Mesenteric fat pad (tissue), 1 donor: ENCODE measurements around the gene SNX32. TPM values are rescaled to one million over a fixed set of nuclear protein-coding genes. Genes with fewer than 3 reads are reported as not detected.
"Not testable (repeated sequence)": the region's sequence is repeated elsewhere in the genome, so short reads cannot be mapped to it uniquely, and the experiment has no call there.

Experiments
- DNase-seq: peaks from one replicate; pipeline ENCODE4 v3.0.0-alpha.2; 2020; ENCODE audit warnings: low spot score
- total RNA-seq: library from RNA; stranded (reverse); fragmentation: NEBNext Ultra II Directional; extraction: Animal tissue kit (Norgen Biotek cat#: 25700); gene quantifications from one replicate; pipeline ENCODE4 v1.2.1, GENCODE V29; 2021
- donor health status: DM: yes; HTN: yes; CAD: no.

The SNX32 gene
- total RNA-seq, 1 donor from 2014 or later: not detected

DNA sequence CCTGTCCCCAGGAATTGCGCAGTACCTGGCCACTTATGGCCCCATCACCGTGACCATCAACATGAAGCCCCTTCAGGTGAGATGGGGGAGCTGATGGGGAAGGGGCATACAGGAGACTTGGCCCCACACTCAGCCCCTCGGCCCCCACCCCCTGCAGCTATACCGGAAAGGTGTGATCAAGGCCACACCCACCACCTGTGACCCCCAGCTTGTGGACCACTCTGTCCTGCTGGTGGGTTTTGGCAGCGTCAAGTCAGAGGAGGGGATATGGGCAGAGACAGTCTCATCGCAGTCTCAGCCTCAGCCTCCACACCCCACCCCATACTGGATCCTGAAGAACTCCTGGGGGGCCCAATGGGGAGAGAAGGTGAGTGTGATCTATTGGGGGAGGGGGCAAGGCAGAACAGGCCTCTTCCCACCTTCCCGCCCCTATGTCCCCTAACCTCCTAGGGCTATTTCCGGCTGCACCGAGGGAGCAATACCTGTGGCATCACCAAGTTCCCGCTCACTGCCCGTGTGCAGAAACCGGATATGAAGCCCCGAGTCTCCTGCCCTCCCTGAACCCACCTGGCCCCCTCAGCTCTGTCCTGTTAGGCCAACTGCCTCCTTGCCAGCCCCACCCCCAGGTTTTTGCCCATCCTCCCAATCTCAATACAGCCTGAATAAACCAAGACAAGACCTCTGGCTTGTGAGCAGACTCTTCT is 49.4 kb downstream of the SNX32 start:
- DNase-seq: no peak

DNA sequence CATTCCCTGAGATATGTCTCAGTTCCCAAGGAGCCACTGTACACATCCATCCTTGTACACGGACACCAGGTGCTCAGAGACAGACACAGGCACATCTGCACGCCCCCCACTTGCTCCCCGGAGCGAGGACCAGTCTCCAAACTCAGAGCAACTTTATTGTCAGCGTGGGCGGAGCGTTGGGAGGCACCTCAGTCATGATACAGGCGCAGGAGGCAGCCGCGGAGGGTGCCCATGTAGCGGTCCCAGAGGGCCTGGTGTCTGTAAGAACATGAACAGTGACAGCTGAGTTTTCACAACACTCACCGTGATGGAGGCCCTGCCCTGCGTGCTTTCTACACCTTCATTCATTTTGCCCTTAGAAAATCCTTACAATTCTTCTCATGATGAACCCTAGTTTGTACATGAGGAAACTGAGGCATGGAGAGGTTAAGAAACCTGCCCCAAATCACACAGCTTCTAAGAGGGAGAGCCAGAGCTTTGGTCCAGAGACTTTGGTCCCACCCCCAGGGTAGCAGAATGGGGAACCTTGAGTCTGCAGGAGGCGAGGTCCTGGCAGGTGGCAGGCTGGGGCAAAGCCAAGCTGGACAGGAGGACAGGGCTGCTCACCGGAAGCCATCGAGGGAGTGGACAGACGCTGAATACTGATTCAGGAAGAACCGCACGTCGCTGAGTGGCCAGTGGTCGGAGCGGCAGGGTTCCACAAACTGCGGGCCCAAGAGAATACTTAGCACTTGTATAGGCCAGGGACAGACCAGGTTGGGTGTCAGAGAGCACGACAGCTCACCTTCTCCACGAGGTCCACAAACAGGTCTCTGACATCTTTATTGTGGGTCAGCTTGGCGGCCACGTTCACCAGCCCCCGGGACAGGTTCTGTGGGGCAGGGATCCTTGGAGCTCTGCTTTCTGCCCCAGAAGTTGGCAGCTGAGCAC is 50.3 kb downstream of the SNX32 start:
- DNase-seq: no peak

DNA sequence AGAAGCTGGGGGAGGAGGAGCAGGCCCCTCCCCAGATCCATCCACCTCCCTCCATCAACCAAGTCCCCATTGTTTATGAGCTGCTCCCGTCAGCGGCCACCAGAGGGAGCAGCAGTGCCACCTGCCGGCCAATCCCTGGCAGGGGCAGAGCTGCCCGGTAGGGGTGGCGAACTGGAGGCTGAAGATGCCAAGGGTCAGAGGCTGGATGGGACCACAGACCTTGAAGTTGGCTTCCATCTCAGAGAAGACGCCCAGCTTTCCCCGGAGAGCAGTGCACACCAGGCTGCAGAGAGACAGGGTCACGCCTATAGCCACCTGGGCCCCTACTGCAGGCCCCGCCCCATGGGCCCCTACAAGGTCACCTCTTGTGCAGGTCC is 50.9 kb downstream of the SNX32 start:
- DNase-seq: no peak

DNA sequence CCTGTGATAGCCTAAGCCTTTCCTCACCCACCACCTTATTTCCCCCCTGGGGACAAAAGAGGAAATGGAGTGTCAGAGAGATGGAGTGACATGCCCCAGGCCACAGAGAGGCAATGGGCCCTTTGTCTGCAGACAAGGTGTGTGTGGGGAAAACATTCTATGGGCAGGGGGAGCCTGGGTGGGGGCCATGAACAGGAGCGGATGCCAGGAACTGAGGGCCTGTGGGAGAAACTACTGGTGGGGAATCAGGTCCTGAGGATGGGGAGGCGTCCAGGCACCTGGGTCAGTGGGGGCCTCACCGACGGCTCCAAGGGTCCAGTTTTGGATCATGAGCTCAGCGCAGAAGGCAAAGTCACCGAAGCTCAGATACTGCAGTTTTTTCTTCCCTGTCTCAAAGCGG is 51.5 kb downstream of the SNX32 start:
- DNase-seq: no peak

DNA sequence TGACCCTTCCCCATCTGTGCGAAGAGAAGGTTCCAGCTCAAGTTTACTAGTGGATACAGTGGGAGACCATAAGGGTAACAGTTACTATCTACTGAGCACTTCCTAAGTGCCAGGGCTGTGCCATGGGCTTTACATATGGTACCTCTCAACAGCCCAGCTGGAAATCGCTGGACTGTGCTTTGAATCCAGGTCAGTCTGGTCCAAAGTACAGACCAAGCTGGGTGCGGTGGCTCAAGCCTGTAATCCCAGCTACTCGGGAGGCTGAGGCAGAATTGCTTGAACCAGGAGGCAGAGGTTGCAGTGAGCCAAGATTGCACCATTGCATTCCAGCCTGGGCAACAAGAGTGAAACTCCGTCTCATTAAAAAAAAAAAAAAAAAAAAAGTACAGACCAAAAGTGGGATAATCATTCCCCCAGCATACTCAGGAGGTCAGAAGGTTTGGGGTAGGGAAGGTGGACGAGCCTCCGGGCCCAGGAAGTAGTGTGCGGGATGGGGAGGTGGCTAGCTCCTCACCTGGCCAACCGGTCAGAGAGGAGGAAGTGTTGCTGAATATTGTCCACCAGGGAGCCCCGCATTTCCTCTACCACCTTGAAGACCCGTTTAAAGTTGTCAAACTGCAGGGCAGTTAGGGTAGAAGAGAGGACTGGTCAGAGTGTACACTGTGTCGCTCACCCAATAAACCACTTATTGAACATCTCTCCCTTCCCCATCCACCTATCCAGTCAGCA is 52.2 kb downstream of the SNX32 start:
- no peak for DNase-seq

DNA sequence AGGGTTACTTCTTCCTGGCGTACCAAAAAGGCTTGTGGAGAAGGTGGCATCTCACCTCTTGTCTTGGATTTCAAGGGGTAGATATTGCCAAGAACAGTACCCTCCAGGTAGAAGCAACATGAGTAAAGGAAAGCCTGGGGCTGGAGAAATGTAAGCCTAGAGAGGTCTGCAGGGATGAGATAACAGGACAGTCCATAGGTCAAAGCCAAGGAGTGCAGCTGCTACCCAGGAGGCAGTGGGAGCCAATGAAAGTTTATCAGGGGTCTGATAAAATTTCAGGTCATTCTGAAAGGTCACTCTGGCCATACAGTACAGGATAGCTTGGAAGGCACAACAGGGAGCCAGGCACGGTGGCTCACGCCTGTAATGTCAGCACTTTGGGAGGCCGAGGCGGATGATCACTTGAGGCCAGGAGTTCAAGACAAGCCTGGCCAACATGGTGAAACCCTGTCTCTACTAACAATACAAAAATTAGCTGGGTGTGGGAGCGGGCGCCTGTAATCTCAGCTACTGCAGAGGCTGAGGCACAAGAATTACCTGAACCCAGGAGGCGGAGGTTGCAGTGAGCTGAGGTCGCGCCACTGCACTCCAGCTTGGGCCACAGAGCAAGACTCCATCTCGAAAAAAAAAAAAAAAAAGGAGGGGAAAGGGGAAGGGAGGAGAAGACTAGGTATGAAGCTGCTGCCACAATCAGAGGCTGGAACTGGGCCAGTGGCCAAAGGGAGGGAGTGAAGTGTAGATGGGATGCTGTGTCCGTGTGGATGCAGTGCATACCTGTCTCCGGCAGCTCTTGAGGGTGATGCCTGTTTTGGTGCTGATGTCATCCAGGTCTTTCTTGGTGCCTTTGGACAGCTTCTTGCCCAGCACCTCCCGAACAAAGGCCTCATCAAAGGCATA is 53.3 kb downstream of the SNX32 start:
- no peak for DNase-seq

DNA sequence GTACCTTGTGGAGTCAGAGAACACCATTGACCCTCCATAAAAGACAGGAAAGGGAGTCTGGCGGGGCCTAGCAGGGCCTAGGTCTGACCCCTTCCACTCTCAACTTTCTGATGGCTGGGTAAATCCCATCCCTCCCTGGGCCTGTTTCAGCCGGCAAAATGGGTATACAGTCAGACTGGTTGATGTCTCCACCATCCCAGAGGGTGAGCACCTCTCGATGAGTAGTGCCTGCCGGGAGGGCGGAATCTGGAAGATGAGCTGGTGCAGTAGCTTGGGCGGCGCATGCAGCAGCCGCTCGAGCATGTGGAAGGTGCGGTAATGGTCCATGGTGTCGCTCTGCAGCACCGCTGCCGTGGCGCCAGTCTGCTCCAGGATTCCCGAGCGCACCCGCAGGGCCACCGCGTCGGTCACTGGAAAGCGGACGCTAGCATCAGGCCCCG is 54.0 kb downstream of the SNX32 start:
- DNase-seq: no peak

DNA sequence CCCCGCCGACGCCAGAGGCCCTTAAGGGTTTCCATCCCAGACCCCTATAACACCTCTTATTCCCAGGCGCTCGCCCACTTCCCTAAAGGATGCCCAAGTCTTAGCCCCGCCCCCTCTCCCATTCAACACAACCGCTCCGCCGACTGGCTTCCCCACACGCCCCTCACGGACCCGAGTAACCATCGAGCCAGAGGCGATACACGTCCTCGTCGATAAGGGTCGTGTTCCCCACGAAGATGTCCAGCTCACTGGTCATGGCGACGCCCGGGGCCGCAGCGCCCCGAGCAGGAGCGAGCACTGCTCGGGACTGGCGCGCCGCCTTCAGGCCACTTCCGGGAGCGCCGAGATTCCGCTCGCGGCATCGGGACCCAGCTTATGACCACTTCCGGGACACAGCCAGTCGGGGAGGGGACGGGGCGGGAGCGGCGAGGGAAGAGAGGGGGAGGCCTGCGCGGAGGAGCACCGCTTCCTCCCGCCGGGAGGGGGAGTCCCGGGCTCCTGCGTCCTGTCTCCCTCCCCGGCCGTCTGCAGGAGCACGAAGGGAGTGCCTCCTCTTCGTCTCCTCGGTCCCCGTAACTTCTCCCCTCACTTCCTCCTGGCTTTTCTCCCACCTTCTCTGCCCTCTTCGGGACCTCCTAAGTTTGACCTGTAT is 54.5 kb downstream of the SNX32 start, which contains the start of gene FIBP:
TSS of gene FIBP (minus strand) at position 309 of the 652 bp plus-strand sequence. CDS start at position 256, 53 bp downstream.
- DNase-seq: peak; percentile 99

DNA sequence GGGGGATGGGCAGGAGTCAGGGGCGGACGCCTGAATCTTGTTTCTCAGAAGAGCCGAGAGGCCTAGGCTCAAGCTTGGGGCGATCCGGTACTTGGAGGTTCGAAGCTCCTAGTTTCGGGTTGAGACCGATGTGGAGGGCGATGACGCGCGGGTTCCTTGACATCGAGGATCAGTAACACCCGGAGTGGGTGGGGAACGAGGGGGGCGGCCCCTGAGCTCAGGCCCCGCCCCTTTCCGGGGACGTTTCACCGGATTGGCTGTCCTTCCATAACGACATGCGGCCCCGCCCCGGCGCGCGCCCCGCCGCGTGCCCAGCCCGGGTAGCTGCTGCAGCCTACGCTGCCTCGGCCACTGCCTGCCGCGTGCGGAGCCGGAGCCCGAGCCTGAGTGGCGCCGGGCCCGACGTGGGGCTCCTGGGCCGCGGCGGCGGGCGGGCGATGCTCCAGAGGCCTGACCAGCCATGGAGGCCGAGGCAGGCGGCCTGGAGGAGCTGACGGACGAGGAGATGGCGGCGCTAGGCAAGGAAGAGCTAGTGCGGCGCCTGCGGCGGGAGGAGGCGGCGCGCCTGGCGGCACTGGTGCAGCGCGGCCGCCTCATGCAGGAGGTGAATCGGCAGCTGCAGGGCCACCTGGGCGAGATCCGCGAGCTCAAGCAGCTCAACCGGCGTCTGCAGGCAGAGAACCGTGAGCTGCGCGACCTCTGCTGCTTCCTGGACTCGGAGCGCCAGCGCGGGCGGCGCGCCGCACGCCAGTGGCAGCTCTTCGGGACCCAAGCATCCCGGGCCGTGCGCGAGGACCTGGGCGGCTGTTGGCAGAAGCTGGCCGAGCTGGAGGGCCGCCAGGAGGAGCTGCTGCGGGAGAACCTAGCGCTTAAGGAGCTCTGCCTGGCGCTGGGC is 56.8 kb downstream of the SNX32 start, which contains the start of gene CCDC85B:
TSS of gene CCDC85B (plus strand) at position 350 of the 895 bp plus-strand sequence. CDS start at position 461, 111 bp downstream.
- DNase-seq: peak; percentile 100

DNA sequence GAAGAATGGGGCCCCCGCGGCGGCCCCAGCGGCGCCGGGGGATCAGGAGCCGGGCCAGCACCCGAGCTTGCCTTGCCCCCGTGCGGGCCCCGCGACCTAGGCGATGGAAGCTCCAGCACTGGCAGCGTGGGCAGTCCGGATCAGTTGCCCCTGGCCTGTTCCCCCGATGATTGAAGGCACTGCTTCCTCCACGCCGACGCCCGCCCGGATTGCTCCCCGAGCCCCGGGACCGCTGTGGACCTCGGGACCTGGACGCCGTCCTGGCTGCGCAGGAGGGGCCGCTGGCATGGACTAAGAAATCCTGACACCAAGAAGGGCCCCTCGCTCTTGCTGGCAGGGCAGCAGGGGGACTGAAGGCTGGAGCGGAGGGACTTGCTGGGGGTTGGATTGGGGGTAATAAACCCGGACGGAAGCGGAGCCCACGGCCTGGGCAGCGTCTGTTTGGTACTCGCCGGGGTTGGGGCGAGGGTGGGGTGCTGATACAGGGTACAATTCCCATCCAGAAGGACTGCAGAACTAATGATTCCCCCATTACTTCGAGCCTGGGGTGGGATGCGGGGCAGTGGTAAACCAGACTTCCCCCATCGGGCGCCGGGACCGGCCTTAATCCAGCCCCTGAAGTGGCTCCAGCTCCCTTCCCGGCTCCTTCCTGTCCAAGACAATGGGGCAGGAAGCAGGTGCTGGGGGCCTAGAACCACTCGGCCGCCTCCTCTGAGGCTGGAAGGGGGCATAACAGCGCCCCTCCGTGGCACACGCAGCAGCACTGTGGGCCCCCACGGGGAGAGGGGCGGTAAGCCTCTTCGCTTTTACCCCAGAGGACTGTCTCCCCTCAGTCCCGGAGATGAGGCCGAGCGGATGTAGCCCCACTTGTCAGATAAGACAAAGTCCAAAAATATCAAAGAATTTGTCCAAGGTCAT is 57.7 kb downstream of the SNX32 start:
- no peak for DNase-seq

DNA sequence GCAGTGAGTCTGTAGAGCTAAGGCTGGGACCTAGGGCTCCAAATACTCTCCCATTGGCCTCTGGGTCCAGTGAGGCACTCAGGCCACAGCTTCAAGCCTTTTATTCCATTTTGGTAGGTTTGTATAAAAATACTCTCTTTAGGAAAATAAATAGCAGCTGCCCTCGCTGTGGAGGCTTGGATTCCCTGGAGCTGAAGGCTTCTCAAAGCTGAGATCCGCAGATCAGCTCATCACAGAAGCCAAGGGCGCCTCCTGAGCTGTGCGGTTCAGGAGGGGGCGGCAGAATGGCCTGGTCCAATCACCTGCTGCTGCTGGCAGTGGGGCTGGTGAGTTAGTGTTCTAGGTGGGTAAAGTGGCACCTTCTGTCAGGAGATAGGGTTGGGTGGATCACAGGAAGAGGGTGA is 58.4 kb downstream of the SNX32 start:
- DNase-seq: not testable (repeated sequence)

DNA sequence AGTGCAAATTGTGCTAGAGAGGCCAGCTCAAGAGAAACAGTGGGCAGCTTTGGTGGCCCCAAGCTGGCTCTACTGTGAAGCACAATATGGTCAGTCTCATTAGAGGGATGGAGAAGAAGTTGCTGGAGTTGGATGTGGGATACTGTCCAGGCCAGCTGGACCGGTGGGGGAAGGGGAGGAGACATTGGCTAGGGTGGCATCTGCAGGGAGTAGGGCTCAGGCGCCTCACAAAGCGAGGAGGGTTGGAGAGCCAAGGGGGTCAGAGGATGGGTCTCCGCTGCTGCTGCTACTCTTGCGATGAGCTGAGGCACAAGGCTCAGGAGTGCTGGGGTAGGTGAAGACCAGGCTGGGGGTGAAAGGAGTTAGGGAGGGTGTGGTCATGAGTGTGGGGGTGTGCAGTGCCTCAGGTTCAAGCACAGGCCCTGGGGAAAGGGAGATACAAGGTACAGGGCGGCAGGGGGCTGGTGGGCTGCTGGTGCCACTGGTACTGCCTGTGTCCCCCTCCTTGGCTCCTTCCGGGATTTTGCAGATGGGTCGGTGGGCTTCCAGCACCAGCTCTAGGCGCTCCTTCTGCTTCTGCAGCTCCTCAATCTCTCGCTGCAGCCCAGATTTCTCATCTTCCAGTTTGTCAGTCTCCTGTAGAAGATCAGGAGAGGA is 59.0 kb downstream of the SNX32 start:
- DNase-seq: no peak

DNA sequence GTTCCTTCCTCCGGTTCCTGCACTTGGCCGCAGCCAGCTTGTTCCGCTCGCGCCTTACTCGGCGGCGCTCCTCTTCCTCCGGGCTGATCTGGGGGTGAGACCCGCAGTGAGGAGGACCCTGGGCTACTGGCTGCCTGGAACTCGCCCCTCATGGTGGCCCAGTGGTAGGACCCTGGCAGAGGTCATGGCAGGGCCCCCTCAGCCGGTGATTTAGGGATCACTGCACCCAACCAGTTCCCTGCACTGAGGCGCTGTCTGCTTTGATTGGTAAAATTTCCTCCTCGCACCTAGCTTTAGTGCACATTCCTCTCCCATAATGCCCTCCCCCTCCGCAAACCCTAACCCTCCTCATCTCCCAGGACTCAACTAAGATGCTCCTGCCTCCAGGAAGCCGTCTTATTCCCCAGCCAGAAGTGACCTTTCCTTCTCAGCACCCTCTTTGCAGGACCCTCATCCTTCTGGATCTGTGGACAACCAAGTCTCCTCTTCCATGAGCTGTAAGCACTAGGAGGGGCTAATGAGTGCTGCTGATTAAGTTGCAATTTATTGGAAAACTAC is 60.4 kb downstream of the SNX32 start:
- DNase-seq: no peak

DNA sequence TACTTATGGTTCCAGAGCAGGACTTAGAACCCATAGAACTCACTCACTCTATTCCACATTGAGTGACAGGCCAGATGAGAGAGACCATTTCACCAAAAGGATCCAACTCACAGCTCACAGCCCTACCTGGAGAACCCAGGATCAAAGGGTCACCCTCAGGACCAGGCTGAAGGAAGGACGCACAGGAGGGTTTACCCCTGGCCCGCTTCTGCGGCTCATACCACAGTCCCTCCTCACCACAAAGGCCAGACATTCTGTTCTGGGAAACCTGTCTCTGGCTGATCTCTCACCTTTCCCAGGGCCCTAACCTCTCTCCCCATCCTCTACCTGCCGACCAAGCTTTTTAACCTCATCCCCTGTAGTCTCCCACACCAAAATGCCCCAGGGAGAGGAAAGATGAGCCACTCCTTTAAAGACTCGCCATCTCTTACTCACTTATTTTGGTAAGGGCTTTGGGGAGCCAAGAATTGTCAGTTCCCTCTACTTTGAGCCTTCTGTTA is 61.8 kb downstream of the SNX32 start:
- no peak for DNase-seq

DNA sequence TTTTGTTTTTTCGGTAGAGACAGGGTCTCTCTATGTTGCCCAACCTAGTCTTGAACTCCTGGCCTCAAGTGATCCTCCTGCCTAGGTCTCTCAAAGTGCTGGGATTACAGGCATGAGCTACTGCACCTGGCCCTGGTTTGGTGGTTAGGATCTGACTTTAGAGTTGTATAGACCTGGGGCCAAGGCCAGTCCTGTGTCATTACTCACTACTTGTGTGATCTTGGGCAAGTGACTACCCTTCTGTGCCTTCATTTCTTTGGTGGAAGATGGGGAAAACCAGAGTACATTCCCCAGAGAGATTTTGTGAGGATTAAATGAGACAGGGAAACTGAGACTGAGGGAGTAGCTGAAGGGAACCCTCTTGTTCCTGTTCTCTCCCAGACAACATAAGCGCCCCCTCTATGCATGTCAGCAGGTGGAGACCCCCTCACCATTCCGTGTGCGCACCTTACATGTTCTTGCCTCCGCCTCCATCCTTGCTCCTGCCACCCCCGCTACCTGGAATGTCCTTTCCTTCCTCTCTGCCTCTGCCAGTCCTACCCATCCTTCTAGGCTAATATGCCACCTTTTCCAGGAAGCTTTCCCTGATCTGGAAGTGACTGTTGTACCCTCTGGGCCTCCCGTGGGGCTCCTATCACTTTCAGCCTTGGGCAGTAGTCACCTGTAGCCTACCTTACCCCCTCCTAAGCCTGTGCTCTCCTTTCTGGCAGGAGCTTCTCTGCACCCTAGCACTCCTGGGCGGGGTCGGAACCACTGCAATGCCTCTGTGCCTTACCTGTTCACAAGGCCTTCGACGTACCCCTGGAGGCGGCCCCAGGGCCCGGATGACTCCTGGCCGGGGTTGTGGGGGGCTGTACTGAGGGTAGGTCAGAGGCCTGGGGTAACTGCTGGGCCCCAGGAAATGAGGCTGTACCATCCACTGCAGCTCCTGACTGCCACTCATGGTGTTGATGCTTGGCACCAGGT is 62.6 kb downstream of the SNX32 start:
- no peak for DNase-seq
